NCI-H2227 treated with DMSO at 0.1 percent for 48 hours (cell line): ENCODE results near the gene STPG2.
"Not testable (repeated sequence)": the region's sequence is repeated elsewhere in the genome, so short reads cannot be mapped to it uniquely, and the experiment has no call there.

Experiments used
- DNase-seq: peaks from one replicate; lab custom pipeline; 2025; lab: John Stamatoyannopoulos, UW

Gene STPG2

DNA sequence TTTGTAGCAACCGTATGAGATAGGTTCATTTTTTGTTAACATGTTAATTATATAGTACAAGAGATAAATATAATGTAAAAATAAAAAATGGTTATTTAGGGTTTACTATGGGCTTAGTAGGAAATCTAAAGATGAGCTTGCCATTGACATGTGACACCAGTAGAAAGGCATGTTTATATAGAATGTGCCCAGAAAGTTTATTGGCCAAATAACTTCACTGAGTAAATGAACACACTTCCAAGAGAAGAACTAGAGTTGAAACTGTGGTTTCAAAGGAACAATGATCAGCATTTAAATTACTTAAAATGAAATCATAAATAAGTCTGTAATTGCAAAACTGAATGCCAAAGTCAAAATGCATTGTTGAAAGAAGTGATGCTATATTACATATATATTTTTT is 503.3 kb downstream of the STPG2 start:
- no peak for DNase-seq

DNA sequence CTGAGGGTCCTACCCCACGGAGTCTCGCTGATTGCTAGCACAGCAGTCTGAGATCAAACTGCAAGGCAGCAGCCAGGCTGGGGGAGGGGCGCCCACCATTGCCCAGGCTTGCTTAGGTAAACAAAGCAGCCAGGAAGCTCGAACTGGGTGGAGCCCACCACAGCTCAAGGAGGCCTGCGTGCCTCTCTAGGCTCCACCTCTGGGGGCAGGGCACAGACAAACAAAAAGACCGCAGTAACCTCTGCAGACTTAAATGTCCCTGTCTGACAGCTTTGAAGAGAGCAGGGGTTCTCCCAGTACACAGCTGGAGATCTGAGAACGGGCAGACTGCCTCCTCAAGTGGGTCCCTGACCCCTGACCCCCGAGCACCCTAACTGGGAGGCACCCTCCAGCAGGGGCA is 509.4 kb downstream of the STPG2 start:
- not testable (repeated sequence) for DNase-seq

DNA sequence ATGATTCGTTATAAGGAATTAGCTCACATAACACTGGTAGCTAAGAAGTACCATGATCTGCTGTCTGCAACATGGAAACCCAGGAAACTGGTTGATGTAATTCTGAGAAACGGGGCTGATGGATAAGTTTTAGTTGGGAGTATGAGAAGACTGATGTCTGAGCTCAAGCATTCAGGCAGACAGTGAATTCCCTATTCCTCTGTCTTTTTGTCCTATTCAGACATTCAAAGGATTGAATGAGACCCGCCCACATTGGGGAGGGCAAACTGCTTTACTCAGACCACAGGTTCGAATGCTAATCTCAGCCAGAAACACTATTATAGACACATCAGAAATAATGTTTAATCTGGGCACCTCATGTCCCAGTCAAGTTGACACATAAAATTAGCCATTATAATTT is 515.5 kb downstream of the STPG2 start:
- no peak for DNase-seq

DNA sequence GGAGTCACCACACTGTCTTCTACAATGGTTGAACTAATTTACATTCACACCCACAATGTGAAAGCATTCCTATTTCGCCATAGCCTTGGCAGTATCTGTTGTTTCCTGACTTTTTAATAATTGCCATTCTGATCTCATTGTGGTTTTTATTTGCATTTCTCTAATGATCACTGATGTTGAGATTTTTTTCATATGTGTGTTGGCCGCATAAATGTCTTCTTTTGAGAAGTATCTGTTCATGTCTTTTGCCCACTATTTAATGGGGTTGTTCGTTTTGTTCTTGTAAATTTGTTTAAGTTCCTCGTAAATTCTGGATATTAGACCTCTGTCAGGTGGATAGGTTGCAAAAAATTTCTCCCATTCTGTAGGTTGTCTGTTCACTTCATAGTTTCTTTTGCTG is 519.1 kb downstream of the STPG2 start:
- DNase-seq, result no peak

DNA sequence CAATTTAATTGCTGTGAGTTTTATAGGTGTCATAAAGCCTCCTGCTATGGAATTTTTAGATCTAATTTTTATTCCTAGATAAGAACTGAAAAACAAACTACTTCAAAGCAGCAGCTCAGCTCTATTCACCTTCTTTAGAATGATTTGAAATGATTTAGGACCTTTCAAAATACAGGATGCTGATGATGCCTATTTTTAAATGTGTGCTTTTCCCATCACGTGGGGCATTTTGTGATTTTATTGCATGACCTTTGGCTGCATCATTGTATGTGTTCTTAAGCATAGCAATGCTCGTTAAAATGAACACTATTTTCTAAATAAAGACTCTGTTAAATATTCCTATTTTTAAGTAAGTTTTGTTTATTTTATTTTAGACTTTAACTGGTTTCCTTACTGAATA is 537.3 kb downstream of the STPG2 start:
- DNase-seq, result no peak

DNA sequence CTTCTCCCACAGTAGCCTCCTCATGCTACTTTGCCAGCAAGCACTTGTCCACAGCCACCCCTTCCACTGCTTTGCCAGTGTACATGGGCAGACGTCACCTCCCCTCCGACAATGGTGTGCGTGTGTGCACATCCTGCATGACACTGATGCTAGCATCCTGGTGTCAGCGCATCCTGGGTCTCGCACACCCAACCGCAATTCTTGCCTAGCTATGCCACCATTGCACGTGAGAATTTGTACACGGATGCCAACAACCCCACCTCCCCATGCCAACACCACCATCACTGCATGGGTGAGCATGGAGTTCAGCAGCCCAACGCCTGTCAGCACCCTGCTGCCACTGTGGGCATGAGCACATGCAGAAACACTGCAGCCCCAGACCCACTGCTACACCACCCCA is 550.0 kb downstream of the STPG2 start:
- DNase-seq, result no peak

DNA sequence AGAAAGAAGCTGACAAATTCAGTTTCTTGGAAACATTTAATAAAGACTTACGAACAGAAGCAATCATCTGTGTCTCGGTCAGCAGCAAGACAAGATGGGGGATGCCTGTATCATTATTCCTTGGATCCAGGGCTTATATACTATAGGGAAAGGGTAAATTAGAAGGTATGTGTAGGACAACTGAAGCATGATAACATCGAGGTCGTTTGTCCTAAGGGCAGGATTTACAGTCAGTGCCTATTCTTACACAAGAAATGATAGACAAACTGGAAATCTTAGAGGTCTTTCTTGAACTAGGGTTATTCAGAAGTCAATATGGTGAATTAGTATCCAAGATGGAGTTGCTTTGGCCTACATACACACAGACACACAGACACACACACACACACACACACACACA is 553.0 kb downstream of the STPG2 start:
- DNase-seq, result no peak

DNA sequence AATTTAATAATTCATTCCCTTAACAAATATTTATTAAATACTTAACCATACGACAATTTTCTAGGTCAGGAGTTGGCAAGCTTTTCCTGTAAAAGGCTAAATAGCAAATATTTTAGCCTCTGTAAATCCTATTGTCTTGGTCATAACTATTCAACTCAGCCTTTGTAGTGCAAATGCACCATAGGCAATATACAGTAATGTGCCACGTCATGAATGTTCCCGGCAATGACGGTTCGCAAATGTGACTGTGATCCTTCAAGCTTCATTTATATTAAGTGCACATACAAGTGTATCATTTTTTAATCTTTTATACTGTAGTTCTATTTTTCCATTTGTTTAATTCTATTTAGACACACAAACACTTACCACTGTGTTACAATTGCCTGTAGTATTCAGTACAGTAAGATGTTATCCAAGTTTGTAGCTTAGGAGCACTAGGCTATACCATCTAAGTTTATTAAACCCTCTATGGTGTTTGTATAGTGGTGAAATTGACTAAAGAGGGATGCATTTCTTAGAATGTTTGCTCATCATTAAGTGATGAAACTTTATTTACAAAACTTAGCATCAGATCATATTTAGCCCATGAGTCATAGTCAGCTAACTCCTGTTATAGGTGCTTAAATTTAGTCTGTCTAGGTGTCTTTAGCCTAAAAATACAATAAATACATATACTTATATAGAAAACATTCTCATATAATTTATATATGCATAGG is 553.6 kb downstream of the STPG2 start:
- DNase-seq, result no peak

DNA sequence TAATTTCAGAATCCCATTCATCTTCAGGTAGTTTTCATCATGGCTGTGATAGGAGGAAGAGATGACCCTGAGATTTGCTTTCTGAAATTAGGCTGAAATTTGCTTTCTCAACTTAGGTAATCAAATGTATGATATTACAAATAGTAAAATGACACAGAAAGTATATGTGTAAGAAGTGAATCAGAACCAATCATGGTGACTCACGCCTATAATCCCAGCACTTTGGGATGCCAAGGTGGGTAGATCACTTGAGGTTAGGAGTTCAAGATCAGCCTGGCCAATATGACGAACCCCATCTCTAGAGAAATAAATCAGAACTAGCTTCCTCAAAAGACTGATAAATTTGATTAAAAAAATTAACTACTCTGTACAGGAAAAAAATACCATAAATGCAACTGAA is 555.4 kb downstream of the STPG2 start:
- DNase-seq, result no peak

DNA sequence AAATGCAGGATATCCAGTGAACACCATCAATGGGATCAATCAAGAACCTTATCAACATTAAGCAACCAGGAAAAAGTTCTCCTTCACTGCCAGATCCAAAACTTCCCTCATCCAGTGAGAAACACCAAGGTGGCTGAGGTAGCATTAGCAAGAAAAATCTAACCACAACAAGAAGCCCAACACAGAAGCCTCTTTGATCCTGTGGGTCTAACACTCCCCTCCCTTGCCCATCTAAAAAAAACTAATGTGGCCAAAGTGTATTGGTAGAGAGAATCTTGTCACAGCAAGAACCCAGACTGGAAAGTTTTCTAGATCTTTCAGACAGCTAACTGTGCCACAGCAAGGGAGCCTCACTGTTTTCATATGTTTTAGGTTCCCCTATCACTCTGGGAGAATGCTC is 558.0 kb downstream of the STPG2 start:
- DNase-seq, result no peak

DNA sequence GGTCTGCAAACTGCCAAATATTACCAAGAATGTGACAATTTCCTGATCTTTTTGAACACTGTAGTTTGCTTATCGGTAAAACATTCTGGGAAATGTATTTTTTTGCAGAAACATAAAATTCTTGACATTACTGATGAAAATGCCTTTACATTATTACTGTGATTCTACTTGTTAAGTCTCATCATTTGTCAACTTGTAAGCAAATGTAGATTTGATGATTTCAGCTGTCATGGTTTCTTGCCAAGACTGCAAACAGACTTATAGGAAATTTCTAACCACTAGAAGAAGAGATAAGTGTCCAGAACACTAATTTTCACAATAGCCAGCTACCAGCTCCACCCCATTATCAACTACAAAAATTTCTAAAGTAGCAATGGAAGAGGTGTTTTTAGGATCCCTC is 560.4 kb downstream of the STPG2 start:
- DNase-seq, result no peak

DNA sequence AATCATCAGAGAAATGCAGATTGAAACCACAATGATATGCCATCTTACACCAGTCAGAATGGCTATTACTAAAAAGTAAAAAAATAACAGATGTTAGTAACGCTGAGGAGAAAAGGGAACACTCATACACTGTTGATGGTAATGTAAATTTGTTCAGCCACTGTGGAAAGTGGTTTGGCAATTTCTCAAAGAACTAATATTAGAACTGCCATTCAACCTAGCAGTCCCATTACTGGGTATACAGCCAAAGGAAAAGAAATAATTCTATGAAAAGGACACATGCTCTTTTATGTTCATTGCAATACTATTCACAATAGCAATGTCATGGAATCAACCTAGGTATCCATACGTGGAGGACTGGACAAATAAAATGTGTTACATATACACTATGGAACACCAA is 566.3 kb downstream of the STPG2 start:
- DNase-seq, result no peak

DNA sequence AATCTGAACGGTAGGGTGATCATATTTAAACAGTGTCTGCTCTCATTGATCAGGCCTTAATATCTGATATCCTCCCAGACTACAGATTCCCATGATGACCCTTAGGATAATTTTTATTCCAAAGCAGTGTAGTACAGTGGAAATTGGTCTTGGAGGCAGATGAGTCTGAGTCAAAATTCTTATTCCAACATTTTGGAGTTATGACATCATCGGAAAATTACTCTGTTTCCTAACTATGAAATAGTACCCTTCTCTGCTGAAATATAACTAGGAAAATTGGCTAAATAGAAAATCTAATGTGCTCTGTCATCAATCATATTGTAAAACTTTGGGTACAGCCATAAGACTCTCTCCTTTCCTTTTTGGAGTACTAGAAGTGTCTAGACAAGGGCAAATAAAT is 583.3 kb downstream of the STPG2 start:
- no peak for DNase-seq

DNA sequence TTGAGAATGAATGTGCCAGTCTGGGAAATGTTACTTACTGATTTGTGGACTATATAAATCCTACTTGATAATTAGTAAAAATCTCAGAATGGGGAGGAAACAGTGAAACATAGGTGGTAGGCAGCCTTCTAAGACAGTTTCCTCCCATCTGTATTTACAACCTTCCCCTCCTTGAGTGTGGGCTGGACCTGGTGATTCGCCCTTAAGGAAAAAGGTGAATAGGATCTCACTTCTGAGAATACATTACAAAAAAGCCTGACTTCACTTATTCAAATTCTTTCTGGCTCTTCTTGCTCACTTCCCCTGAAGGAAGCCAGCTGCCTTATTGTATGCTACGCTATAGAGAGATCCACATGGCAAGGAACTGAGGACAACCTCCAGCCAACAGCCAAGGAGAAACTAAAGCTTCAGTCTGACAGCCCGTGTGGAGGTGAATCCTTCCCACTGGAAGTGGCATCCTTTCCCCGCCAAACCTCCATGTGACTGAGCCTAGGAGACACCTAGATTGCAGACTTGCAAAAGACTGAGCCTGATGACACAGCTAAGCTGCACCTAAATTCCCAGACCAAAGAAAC is 585.0 kb downstream of the STPG2 start:
- DNase-seq, result no peak

DNA sequence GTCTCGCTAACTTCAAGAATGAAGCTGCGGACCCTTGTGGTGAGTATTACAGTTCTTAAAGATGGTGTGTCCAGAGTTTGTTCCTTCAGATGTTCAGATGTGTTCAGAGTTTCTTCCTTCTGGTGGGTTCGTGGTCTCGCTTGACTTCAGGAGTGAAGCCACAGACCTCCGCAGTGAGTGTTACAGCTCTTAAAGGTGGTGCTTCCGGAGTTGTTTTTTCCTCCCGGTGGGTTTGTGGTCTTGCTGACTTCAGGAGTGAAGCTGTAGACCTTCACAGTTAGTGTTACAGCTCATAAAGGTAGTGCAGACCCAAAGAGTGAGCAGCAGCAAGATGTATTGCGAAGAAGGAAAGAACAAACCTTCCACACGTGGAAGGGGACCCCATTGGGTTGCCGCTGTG is 592.6 kb downstream of the STPG2 start:
- not testable (repeated sequence) for DNase-seq

DNA sequence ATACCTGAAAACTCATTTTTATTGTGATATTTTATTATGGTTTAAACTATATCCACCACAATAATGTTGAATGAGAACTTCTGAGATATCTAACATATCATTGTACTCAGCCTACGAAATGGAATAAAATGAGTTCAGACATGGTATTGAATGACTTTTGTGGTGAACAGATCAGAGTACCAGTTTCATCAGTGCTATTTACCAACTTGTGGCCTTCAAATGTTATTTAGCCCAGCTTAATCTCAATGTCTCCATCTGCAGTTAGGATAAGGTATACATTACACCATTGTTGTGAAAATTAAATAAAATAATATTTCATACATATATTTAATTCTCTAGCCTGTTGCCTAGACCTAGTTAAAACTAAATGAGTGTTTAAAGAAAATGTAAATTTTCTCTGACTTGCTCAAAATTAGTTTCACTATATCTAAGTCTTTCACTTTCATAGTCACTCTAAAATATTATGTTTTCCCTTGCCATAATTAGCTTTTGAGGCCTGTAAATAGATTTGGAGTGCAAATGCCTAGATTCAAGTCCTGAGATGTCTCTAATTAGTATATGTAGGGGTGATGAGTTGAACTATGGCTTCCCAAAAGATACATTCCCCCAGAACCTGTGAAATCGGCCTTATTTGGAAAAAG is 594.2 kb downstream of the STPG2 start:
- no peak for DNase-seq

DNA sequence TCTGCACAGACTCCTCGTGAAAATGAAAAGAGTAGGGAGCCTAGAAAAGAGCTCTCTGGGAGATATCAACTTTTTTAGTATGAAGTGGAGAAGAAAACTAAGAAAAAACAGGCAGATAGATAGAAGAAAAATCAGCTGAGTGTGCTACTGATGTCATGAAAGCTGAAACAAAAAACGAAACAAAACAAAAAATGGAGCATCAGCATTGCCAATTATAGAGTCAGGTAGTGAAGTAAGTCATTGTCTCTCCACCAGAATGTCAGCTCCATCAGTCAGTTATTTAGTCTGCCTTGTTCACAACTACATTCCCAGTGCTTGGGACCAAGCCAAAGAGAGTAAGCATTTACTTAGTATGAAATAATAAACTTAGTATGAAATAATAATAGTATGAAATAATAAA is 595.1 kb downstream of the STPG2 start:
- DNase-seq, result no peak

DNA sequence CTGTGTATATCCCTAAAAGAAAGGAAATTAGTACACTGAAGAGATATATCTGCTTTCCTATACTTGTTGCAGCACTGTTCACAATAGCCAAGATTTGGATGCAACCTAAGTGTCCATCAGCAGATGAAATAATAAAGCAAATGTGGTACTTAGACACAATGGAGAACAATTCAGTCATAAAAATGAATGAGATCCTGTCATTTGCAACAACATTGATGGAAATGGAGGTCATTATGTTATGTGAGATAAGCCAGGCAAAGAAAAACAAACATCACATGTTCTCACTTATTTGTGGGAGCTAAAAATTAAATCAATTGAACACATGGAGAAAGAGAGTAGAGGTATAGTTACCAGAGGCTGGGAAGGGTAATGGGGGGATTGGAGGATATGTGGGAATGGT is 611.9 kb downstream of the STPG2 start:
- DNase-seq, result no peak

DNA sequence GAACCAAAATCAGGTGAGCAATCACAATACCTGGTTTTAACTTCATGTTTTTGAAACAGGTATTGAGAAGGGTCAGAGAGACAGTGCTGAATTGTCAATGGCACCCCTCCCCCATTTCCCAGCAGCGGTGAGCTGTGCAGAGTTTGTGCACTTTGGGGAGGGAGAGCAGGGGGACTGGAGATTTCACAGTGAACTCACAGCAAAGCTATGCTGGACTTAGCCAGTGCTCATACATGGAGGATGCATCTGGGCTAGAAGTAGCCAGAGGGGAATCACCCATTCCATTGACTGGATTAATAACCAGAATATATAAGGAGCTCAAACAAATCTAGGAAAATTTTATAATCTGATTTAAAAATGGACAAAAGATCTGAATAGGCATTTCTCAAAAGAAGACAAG is 612.6 kb downstream of the STPG2 start:
- no peak for DNase-seq

DNA sequence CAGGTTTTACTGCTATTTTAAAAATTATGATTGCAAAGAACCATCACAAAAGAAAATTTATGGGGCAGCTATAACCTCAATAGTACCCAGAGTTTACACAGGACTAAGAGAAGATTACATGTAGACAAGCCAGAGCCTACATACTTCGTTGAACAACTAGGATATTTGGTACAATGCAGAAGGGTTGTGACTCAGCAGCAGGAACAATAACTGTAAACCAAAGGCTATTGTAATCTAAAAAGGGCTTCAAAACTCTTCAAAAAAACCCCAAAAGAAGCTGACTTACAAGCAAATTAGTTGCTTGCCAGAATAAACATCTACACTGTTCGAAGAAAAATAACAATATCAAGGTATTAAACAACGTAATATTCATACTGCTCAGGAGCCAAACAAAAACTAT is 618.0 kb downstream of the STPG2 start:
- no peak for DNase-seq

DNA sequence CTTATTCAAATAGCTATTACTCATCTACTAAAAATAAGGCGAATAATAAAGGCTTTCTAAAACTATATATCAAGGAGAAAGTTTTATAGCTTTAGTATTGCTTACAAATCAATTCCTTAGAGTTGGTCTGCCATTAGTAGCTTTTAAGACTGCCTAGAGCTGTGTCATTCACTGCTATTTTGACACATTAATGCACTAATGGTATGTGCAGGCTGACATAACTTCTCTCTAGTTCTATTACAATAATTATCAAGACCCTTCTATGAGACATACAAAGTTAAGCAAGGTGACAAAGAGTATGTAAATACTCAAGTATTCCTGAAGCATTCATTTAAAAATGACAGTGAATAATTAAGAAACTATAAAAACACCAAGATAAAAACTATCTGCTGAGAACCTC is 625.3 kb downstream of the STPG2 start:
- no peak for DNase-seq

DNA sequence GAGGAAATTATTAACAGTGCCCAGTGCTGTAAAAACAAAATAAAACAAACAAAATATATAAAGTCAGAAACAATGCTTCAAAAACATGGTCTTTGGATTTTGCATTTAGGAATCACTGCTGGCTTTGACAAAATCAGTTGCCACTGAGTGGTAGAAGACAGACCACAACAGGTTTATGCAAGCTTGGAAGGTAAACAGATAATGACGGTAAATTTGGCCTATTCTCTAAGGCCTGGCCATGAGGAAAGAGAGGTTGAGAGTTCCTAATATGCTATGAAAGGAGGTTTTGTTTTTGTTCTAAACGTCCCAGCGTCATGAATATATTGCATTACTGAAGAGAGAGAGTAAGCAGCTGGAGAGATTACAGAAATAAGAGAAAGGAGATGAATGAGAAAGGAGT is 629.4 kb downstream of the STPG2 start:
- DNase-seq, result no peak
